ENCODE results near the gene ITM2B. TPM values are rescaled to one million over a fixed set of nuclear protein-coding genes. Genes with fewer than 3 reads are reported as not detected.
"Not testable (repeated sequence)": the region's sequence is repeated elsewhere in the genome, so short reads cannot be mapped to it uniquely, and the experiment has no call there.

The ITM2B gene
- total RNA-seq, 1 donor = 176 TPM

DNA sequence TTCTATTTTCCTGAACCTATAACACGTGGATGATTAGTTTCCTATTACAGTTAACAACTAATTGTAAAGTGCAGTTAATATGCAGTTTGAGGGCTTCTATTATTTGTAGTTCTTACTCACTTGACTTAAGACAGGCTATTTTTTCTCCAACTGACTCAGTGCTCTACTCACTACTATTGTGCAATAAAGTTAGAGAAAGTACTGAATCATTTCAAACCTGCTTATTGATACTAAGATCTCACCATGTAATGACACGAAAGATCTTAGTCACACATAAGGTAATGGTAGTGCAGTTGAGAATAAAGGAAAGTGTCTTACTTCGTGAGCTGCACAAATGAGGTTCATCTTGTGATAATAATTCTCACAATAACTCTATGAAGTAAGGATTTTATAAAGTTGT lies 22.8 kb upstream of the ITM2B start:
- no peaks in the 10 kb centered on the region for H4K20me1 ChIP-seq (ENCODE audit: insufficient read depth, low read length)
- H3K79me2 ChIP-seq (ENCODE audit: insufficient read depth, low read length) = no peaks in the 10 kb centered on the region
- H3K4me3 ChIP-seq (ENCODE audit: insufficient read depth, low read length) = no peak overlapping the region
- H3K4me1 ChIP-seq (ENCODE audit: insufficient read depth, low read length) = peaks cover 9% of the 10 kb centered on the region
- TF ChIP-seq, protein P1, sequence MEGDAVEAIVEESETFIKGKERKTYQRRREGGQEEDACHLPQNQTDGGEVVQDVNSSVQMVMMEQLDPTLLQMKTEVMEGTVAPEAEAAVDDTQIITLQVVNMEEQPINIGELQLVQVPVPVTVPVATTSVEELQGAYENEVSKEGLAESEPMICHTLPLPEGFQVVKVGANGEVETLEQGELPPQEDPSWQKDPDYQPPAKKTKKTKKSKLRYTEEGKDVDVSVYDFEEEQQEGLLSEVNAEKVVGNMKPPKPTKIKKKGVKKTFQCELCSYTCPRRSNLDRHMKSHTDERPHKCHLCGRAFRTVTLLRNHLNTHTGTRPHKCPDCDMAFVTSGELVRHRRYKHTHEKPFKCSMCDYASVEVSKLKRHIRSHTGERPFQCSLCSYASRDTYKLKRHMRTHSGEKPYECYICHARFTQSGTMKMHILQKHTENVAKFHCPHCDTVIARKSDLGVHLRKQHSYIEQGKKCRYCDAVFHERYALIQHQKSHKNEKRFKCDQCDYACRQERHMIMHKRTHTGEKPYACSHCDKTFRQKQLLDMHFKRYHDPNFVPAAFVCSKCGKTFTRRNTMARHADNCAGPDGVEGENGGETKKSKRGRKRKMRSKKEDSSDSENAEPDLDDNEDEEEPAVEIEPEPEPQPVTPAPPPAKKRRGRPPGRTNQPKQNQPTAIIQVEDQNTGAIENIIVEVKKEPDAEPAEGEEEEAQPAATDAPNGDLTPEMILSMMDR (IDR thresholded peaks at IDR 0.05; ENCODE audit: extremely low read depth, low read depth, low read length) = no peak
- H3K36me3 ChIP-seq (ENCODE audit: insufficient read depth, low read length) = no peaks in the 10 kb centered on the region
- no peaks in the 10 kb centered on the region for H3K27me3 ChIP-seq (ENCODE audit: insufficient read depth, low read length)
- DNase-seq (ENCODE audit: insufficient read length, low spot score, missing footprints) = peak; percentile 72
- peak overlapping the region; percentile 44 for H3K4me2 ChIP-seq (ENCODE audit: insufficient read depth, low read length)
- no peak overlapping the region for H2AFZ ChIP-seq (ENCODE audit: low read length)
- no peaks in the 10 kb centered on the region for H3K9me3 ChIP-seq (ENCODE audit: low read depth, low read length)
- no peak overlapping the region for H3K27ac ChIP-seq (ENCODE audit: low read depth, low read length)

DNA sequence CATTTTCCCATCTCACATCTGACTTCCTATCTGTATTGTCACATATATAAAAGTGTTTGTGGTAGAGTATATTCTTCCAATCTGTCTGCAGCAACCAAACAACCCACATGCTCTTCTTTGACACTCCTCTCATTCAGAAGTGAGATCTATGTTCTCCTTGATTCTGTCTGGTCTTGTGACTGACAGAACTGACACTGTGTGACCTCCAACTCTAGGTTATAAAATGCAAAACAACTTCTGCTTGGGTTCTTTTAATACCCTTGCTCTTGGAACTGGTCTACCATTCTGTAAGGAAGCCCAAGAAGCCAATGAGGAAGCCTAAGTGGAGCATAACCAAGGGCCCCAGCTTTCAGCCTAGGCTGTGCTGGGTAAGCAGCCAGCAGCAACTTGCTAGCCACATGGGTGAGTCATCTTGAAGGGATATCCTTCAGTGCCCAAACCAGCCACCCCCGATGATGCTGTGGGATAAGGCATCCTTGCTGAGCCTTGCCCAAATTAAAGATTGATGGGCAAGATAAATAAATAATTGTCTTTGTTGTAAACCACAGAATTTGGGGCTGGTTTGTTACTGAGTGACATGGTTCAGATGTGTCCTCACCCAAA lies 18.4 kb upstream of the ITM2B start:
- H3K27me3 ChIP-seq (ENCODE audit: insufficient read depth, low read length) = no peaks in the 10 kb centered on the region
- DNase-seq (ENCODE audit: insufficient read length, low spot score, missing footprints) = no peak
- H3K4me2 ChIP-seq (ENCODE audit: insufficient read depth, low read length) = no peak overlapping the region
- no peaks in the 10 kb centered on the region for H3K79me2 ChIP-seq (ENCODE audit: insufficient read depth, low read length)
- H3K27ac ChIP-seq (ENCODE audit: low read depth, low read length) = no peak overlapping the region
- peaks cover 9% of the 10 kb centered on the region for H3K4me1 ChIP-seq (ENCODE audit: insufficient read depth, low read length)
- no peaks in the 10 kb centered on the region for H4K20me1 ChIP-seq (ENCODE audit: insufficient read depth, low read length)
- no peaks in the 10 kb centered on the region for H3K36me3 ChIP-seq (ENCODE audit: insufficient read depth, low read length)
- no peaks in the 10 kb centered on the region for H3K9me3 ChIP-seq (ENCODE audit: low read depth, low read length)
- H3K4me3 ChIP-seq (ENCODE audit: insufficient read depth, low read length) = no peak overlapping the region
- TF ChIP-seq, protein P1 (IDR thresholded peaks at IDR 0.05; ENCODE audit: extremely low read depth, low read depth, low read length) = no peak
- H2AFZ ChIP-seq (ENCODE audit: low read length) = no peak overlapping the region

DNA sequence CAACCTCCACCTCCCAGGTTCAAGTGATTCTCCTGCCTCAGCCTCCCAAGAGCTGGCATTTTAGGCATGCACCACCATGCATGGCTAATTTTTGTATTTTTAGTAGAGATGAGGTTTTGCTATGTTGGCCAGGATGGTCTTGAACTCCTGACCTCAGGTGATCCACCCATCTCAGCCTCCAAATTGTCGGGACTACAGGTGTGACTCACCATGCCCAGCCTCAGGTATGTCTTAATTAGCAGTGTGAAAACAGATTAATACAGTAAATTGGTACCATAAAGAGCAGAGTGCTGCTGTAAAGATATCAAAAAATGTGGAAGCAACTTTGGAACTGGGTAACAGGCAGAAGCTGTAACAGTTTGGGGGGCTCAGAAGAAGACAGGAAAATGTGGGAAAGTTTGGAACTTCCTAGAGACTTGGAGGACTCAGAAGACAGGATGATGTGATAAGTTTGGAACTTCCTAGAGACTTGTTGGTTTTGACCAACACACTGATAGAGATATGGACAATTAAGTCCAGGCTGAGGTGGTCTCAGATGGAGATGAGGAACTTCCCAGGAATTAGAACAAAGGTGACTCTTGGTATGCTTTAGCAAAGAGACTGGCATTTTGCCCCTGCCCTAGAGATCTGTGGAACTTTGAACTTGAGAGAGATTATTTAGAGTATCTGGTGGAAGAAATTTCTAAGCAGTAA lies 17.3 kb upstream of the ITM2B start:
- not testable (repeated sequence) for H3K4me1 ChIP-seq (ENCODE audit: insufficient read depth, low read length); H3K4me2 ChIP-seq (ENCODE audit: insufficient read depth, low read length); H2AFZ ChIP-seq (ENCODE audit: low read length); H3K36me3 ChIP-seq (ENCODE audit: insufficient read depth, low read length); H3K27me3 ChIP-seq (ENCODE audit: insufficient read depth, low read length); H4K20me1 ChIP-seq (ENCODE audit: insufficient read depth, low read length); H3K9me3 ChIP-seq (ENCODE audit: low read depth, low read length); H3K4me3 ChIP-seq (ENCODE audit: insufficient read depth, low read length); DNase-seq (ENCODE audit: insufficient read length, low spot score, missing footprints); H3K27ac ChIP-seq (ENCODE audit: low read depth, low read length); H3K79me2 ChIP-seq (ENCODE audit: insufficient read depth, low read length)

- Histone ChIP-seq H3K79me2 (ENCODE audit: insufficient read depth, low read length) (no peaks in the 10 kb centered on the region), H3K36me3 (ENCODE audit: insufficient read depth, low read length) (no peaks in the 10 kb centered on the region), H4K20me1 (ENCODE audit: insufficient read depth, low read length) (no peaks in the 10 kb centered on the region), H2AFZ (ENCODE audit: low read length) (no peak overlapping the region), H3K27me3 (ENCODE audit: insufficient read depth, low read length) (no peaks in the 10 kb centered on the region), H3K4me3 (ENCODE audit: insufficient read depth, low read length) (no peak overlapping the region), H3K4me2 (ENCODE audit: insufficient read depth, low read length) (no peak overlapping the region), H3K9me3 (ENCODE audit: low read depth, low read length) (no peaks in the 10 kb centered on the region), H3K4me1 (ENCODE audit: insufficient read depth, low read length) (peaks cover 5% of the 10 kb centered on the region), H3K27ac (ENCODE audit: low read depth, low read length) (no peak overlapping the region)
- no peak for DNase-seq (ENCODE audit: insufficient read length, low spot score, missing footprints)
- TF ChIP-seq, protein P1 (IDR thresholded peaks at IDR 0.05; ENCODE audit: extremely low read depth, low read depth, low read length) = no peak
Observed at GRCh38 chr13:48216204-48216711, 16.7 kb upstream of the ITM2B start.
